Trophoblast cell (in vitro differentiated cells and primary cell): ENCODE measurements around the gene GNAT2.

Experiments
- DNase-seq, 2 donors: peaks; one replicate each; pipeline ENCODE4 v3.0.0-alpha.2; 2016
- H2AFZ ChIP-seq: 2 replicates; pipeline ENCODE4 v1.6.1; 2013; ENCODE audit warnings: low read length, moderate library complexity, mild to moderate bottlenecking; ENCODE audit not compliant: insufficient read depth, poor library complexity
- H2AK5ac ChIP-seq: 2 replicates; pipeline ENCODE4 v1.6.1; 2013; ENCODE audit warnings: mild to moderate bottlenecking, low read length
- H2BK120ac ChIP-seq: 2 replicates; pipeline ENCODE4 v1.6.1; 2013; ENCODE audit warnings: low read length, mild to moderate bottlenecking, moderate library complexity; ENCODE audit not compliant: insufficient read depth, poor library complexity
- H2BK12ac ChIP-seq: 2 replicates; pipeline ENCODE4 v1.6.1; 2013; ENCODE audit warnings: mild to moderate bottlenecking, low read length, moderate library complexity
- H2BK5ac ChIP-seq: 2 replicates; pipeline ENCODE4 v1.6.1; 2013; ENCODE audit warnings: low read length, low read depth, moderate library complexity, mild to moderate bottlenecking; ENCODE audit not compliant: poor library complexity
- H3K14ac ChIP-seq: 2 replicates; pipeline ENCODE4 v1.6.1; 2013; ENCODE audit warnings: mild to moderate bottlenecking, low read length
- H3K18ac ChIP-seq: 2 replicates; pipeline ENCODE4 v1.6.1; 2013; ENCODE audit warnings: mild to moderate bottlenecking, low read length
- H3K23ac ChIP-seq: 2 replicates; pipeline ENCODE4 v1.6.1; 2013; ENCODE audit warnings: low read length
- H3K27ac ChIP-seq: 2 replicates; pipeline ENCODE4 v1.5.1; 2013; ENCODE audit warnings: low read depth, mild to moderate bottlenecking, inconsistent platforms, low read length, moderate library complexity
- H3K27me3 ChIP-seq: 2 replicates; pipeline ENCODE4 v1.6.1; 2013; ENCODE audit warnings: inconsistent platforms, mild to moderate bottlenecking, low read length, moderate library complexity; ENCODE audit not compliant: insufficient read depth
- H3K36me3 ChIP-seq, 2 experiments: 1 replicate in 1 of 2; 2 replicates in 1 of 2; pipeline ENCODE4 v1.6.1; 2013; ENCODE audit warnings: low read length in 2 of 2, mild to moderate bottlenecking in 2 of 2, moderate library complexity in 1 of 2; ENCODE audit not compliant: insufficient read depth in 2 of 2, control insufficient read depth in 1 of 2
- H3K4ac ChIP-seq: 2 replicates; pipeline ENCODE4 v1.6.1; 2013; ENCODE audit warnings: low read depth, mild to moderate bottlenecking, low read length, moderate library complexity
- H3K4me1 ChIP-seq, 2 experiments: 1 replicate in 1 of 2; 2 replicates in 1 of 2; pipeline ENCODE4 v1.6.1; 2013; ENCODE audit warnings: low read length in 2 of 2, mild to moderate bottlenecking in 2 of 2, moderate library complexity in 1 of 2; ENCODE audit not compliant: insufficient read depth in 2 of 2, control insufficient read depth in 1 of 2
- H3K4me2 ChIP-seq: 2 replicates; pipeline ENCODE4 v1.6.1; 2013; ENCODE audit warnings: inconsistent platforms, mild to moderate bottlenecking, low read length, moderate library complexity
- H3K4me3 ChIP-seq: 2 replicates; pipeline ENCODE4 v1.5.1; 2013; ENCODE audit warnings: mild to moderate bottlenecking, low read depth, low read length, inconsistent platforms
- H3K79me1 ChIP-seq: one replicate; pipeline ENCODE4 v1.6.1; 2013; ENCODE audit warnings: low read length
- H3K79me2 ChIP-seq: 2 replicates; pipeline ENCODE4 v1.6.1; 2013; ENCODE audit warnings: low read length, mild to moderate bottlenecking; ENCODE audit not compliant: control insufficient read depth, insufficient read depth, poor library complexity
- H3K9ac ChIP-seq: 2 replicates; pipeline ENCODE4 v1.6.1; 2013; ENCODE audit warnings: mild to moderate bottlenecking, low read length
- H3K9me3 ChIP-seq: 2 replicates; pipeline ENCODE4 v1.6.1; 2013; ENCODE audit warnings: low read depth, mild to moderate bottlenecking, control low read depth, inconsistent platforms, low read length; ENCODE audit not compliant: insufficient read depth
- H4K12ac ChIP-seq: 2 replicates; pipeline ENCODE4 v1.6.1; 2013; ENCODE audit warnings: low read depth, mild to moderate bottlenecking, low read length, moderate library complexity
- H4K8ac ChIP-seq: 2 replicates; pipeline ENCODE4 v1.6.1; 2013; ENCODE audit warnings: low read depth, mild to moderate bottlenecking, low read length, moderate library complexity
- H4K91ac ChIP-seq: one replicate; pipeline ENCODE4 v1.6.1; 2013; ENCODE audit warnings: low read depth, mild to moderate bottlenecking, low read length, moderate library complexity
- WGBS: extraction: QIAGEN DNeasy Blood & Tissue Kit; methylation state at CpG from one replicate; pipeline ENCODE4 v1.1.7; 2013; ENCODE audit warnings: missing lambda C conversion rate; ENCODE audit not compliant: insufficient read length, insufficient coverage; ENCODE audit errors: extremely low coverage; 5-methylcytosine and 5-hydroxymethylcytosine counted together

GNAT2 gene

GRCh38 chr1:109627692-109628399, 8.4 kb upstream of the GNAT2 start:
- H3K4me2 ChIP-seq = no peak overlapping the region
- no peak for DNase-seq
- H4K8ac ChIP-seq = no peak overlapping the region
- no peaks in the 10 kb centered on the region for H3K79me2 ChIP-seq
- H3K9ac ChIP-seq = no peak overlapping the region
- no peaks in the 10 kb centered on the region for H3K27me3 ChIP-seq
- peaks cover 58 to 62% of the 10 kb centered on the region in 2 experiments for H3K36me3 ChIP-seq
- H4K91ac ChIP-seq = no peak overlapping the region
- H3K14ac ChIP-seq = no peak overlapping the region
- H3K4me3 ChIP-seq = no peak overlapping the region
- H3K23ac ChIP-seq = no peak overlapping the region
- H3K4me1 ChIP-seq = no peaks in the 10 kb centered on the region
- WGBS = no CpG with 5 or more reads among the region's 23 CpGs
- no peak overlapping the region for H4K12ac ChIP-seq
- H2AFZ ChIP-seq = no peak overlapping the region
- H2BK120ac ChIP-seq = no peak overlapping the region
- H2BK5ac ChIP-seq = no peak overlapping the region
- H2AK5ac ChIP-seq = no peak overlapping the region
- no peaks in the 10 kb centered on the region for H3K79me1 ChIP-seq
- H3K18ac ChIP-seq = no peak overlapping the region
- no peak overlapping the region for H3K27ac ChIP-seq
- H3K9me3 ChIP-seq = no peaks in the 10 kb centered on the region
- no peak overlapping the region for H2BK12ac ChIP-seq
- H3K4ac ChIP-seq = no peak overlapping the region

- no peak overlapping the region for H2BK5ac ChIP-seq
These were observed 7.4 kb upstream of the GNAT2 start for GRCh38 chr1:109626682-109627408.

DNA sequence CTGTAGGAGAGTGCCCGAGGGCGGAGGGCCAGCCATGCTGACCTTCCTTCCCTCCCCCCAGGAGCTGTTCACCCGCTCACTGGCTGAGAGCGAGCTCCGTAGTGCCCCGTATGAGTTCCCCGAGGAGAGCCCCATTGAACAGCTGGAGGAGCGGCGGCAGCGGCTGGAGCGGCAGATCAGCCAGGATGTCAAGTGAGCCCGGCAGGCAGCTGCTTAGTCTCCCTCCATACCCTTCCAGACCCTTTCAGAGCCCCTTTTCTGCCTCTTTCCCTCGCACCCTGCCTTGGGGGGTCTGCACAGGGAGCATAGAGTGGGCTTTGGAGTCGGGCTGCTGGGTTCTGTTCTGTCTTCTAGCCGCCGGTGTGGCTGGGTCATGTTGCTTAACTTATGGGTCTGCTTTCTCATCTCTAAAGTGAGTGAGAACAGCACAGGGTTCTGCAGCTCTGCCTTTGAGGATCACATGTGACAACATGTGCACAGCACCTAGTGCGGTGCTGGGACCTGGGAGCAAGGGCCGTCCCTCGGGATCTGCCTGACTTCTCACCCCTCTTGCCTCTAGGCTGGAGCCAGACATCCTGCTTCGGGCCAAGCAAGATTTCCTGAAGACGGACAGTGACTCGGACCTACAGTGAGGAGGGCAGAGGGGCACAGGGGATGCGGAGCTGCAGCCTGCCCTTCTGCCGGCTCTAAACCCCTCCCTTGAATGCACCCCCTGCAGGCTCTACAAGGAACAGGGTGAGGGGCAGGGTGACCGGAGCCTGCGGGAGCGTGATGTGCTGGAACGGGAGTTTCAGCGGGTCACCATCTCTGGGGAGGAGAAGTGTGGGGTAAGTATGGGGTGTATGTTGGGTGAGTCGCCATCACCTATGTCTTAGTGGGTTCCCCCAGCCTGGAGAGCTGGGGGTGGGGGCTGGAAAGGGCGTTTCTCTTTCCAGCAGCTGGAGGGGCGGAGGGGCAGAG, 6.5 kb upstream of the GNAT2 start:
- DNase-seq = no peak
- H3K4me3 ChIP-seq = no peak overlapping the region
- H2BK12ac ChIP-seq = no peak overlapping the region
- H4K91ac ChIP-seq = no peak overlapping the region
- no peak overlapping the region for H4K8ac ChIP-seq
- no peak overlapping the region for H3K4me2 ChIP-seq
- no peak overlapping the region for H3K9ac ChIP-seq
- H3K18ac ChIP-seq = no peak overlapping the region
- peaks cover 2% of the 10 kb centered on the region for H3K79me1 ChIP-seq
- peaks cover 49% of the 10 kb centered on the region in 2 experiments for H3K36me3 ChIP-seq
- H3K23ac ChIP-seq = no peak overlapping the region
- H2BK120ac ChIP-seq = no peak overlapping the region
- no peak overlapping the region for H3K14ac ChIP-seq
- H2AK5ac ChIP-seq = no peak overlapping the region
- no peaks in the 10 kb centered on the region for H3K9me3 ChIP-seq
- peaks cover 0 to 2% of the 10 kb centered on the region in 2 experiments for H3K4me1 ChIP-seq
- H2AFZ ChIP-seq = no peak overlapping the region
- no CpG with 5 or more reads among the region's 32 CpGs for WGBS
- no peaks in the 10 kb centered on the region for H3K27me3 ChIP-seq
- H3K27ac ChIP-seq = no peak overlapping the region
- H2BK5ac ChIP-seq = no peak overlapping the region
- peaks cover 2% of the 10 kb centered on the region for H3K79me2 ChIP-seq
- no peak overlapping the region for H4K12ac ChIP-seq
- H3K4ac ChIP-seq = no peak overlapping the region

More at GRCh38 chr1:109626682-109627408, 7.4 kb upstream of the GNAT2 start:
- H2AK5ac ChIP-seq = no peak overlapping the region
- no peak overlapping the region for H2BK120ac ChIP-seq
- no peaks in the 10 kb centered on the region for H3K79me1 ChIP-seq
- no peak overlapping the region for H3K4me2 ChIP-seq
- H3K14ac ChIP-seq = no peak overlapping the region
- no peak overlapping the region for H3K23ac ChIP-seq
- DNase-seq = no peak
- H3K4me3 ChIP-seq = no peak overlapping the region
- no peak overlapping the region for H2AFZ ChIP-seq
- H4K12ac ChIP-seq = no peak overlapping the region
- no peak overlapping the region for H4K91ac ChIP-seq
- no peak overlapping the region for H4K8ac ChIP-seq
- WGBS = no CpG with 5 or more reads among the region's 21 CpGs
- no peak overlapping the region for H3K18ac ChIP-seq
- H3K27ac ChIP-seq = no peak overlapping the region
- H3K9me3 ChIP-seq = no peaks in the 10 kb centered on the region
- peaks cover 58 to 59% of the 10 kb centered on the region in 2 experiments for H3K36me3 ChIP-seq
- no peaks in the 10 kb centered on the region for H3K79me2 ChIP-seq
- no peaks in the 10 kb centered on the region for H3K4me1 ChIP-seq
- H2BK12ac ChIP-seq = no peak overlapping the region
- no peak overlapping the region for H3K4ac ChIP-seq
- no peak overlapping the region for H3K9ac ChIP-seq
- no peaks in the 10 kb centered on the region for H3K27me3 ChIP-seq

DNA sequence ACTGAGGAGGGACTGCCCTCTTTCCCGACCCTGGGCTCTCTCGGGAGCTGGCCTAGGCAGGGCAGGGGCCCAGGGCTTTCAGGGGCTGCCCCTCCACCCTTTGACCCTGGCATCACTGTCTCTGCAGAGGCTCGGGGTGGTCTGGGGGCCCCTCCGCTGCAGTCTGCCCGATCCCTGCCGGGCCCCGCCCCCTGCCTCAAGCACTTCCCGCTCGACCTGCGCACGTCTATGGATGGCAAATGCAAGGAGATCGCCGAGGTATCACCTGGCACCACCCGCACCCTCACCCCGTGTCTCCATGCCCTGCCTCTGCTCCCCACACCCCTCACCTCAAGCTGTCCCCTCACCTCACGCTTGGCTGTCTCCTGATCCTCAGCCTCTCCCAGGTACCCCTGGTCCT, 5.8 kb upstream of the GNAT2 start:
- Histone ChIP-seq H2AK5ac (no peak overlapping the region), H4K12ac (no peak overlapping the region), H3K36me3 (peaks cover 44 to 45% of the 10 kb centered on the region in 2 experiments), H3K14ac (no peak overlapping the region), H3K79me1 (peaks cover 6% of the 10 kb centered on the region), H2BK5ac (no peak overlapping the region), H3K4me3 (no peak overlapping the region), H4K8ac (no peak overlapping the region), H3K4ac (no peak overlapping the region), H3K9ac (no peak overlapping the region), H3K23ac (no peak overlapping the region), H2BK12ac (no peak overlapping the region), H3K4me1 (peaks cover 0 to 2% of the 10 kb centered on the region in 2 experiments), H3K27me3 (no peaks in the 10 kb centered on the region), H3K79me2 (peaks cover 2% of the 10 kb centered on the region), H3K4me2 (no peak overlapping the region), H2BK120ac (no peak overlapping the region), H2AFZ (no peak overlapping the region), H3K18ac (no peak overlapping the region), H3K9me3 (no peaks in the 10 kb centered on the region), H3K27ac (no peak overlapping the region), H4K91ac (no peak overlapping the region)
- WGBS = no CpG with 5 or more reads among the region's 16 CpGs
- no peak for DNase-seq
